ENCODE data around the gene MRLN.
"Not testable (repeated sequence)": the region's sequence is repeated elsewhere in the genome, so short reads cannot be mapped to it uniquely, and the experiment has no call there.

The MRLN gene

DNA sequence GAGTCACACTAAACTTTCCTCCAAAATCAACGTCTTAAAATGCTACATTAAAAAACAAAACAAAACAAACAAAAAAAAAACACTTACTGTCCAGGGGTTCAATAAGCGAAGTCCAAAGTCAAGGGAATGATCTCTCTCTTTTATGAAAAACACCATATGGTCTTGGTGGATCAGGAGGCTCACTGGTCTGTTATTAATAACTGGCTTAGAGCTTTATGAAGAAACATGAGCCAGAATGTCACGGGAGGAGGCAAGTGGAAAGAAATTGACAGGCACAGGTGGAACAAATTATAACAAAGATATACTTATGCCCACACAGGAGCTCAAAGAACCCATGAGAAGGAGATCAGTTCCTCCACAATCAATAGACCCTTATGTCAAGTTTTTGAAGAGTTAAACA lies at the start of gene MRLN:
Gene MRLN, minus strand, starts transcription at position 189 of the 400 bp plus-strand sequence.
- H3K27ac ChIP-seq: no peak within 1 kb of the TSS
- TF ChIP-seq, protein P1, sequence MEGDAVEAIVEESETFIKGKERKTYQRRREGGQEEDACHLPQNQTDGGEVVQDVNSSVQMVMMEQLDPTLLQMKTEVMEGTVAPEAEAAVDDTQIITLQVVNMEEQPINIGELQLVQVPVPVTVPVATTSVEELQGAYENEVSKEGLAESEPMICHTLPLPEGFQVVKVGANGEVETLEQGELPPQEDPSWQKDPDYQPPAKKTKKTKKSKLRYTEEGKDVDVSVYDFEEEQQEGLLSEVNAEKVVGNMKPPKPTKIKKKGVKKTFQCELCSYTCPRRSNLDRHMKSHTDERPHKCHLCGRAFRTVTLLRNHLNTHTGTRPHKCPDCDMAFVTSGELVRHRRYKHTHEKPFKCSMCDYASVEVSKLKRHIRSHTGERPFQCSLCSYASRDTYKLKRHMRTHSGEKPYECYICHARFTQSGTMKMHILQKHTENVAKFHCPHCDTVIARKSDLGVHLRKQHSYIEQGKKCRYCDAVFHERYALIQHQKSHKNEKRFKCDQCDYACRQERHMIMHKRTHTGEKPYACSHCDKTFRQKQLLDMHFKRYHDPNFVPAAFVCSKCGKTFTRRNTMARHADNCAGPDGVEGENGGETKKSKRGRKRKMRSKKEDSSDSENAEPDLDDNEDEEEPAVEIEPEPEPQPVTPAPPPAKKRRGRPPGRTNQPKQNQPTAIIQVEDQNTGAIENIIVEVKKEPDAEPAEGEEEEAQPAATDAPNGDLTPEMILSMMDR (conservative IDR thresholded peaks at IDR 0.05): no peak

DNA sequence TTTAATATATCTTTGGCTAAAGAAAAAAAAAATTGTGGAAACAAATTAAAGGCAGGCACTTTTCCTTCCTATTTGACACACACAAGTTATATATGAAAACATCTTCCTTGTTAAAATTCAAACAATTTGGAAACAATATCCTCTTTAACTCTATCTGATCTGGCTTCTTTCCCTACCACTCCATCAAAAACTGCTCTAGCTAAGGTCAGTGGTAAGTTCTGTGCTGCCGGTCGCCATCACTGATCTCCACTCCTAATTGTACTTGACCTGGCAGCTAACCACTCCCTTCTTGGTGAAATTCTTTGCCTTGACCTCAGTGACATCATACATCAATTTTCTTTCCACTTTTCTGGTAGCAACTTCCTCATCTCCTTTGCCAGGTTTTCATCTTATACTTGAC lies 47.9 kb upstream of the MRLN start:
- H3K27ac ChIP-seq: no peak overlapping the region
- TF ChIP-seq, protein P1 (conservative IDR thresholded peaks at IDR 0.05): no peak

DNA sequence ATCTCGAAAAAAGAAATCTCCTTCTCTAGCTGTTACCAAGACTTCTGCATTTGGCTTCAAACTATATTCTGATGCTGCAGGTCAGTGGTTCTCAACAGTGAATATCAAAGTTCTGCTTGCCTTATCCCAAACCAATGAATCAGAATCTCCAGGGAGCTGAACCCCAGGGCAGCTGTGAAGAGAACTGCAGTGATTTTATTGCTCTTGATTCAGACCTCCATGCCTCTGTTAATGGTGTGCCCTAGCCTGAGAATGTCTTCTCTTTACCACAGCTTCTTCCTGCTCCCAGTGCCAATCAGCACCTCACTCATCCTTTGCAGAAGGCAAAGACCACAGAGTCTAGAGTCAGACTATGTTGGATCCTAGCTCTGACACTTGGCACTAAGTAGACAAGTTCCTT lies 46.2 kb upstream of the MRLN start:
- TF ChIP-seq, protein P1 (conservative IDR thresholded peaks at IDR 0.05): no peak
- H3K27ac ChIP-seq: no peak overlapping the region

DNA sequence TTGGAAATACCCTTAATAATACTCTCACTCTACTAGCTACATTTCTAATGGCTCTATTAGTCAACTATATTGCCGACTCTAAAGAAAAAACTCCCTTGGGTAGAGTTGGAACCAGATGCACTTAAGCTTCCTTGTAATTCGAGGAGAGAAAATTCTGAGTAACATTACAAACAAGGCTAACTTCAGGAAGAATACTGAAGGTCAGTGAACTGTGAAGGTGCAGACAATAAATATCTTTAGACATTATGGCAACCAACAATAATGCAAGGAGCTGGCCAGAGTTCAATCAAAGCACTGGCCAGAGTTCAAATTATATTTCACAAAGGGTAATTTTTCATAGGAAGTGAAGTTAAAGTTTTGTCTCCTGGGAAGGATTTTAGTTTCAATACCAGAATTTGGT lies 40.7 kb upstream of the MRLN start:
- TF ChIP-seq, protein P1 (conservative IDR thresholded peaks at IDR 0.05): no peak
- no peak overlapping the region for H3K27ac ChIP-seq

DNA sequence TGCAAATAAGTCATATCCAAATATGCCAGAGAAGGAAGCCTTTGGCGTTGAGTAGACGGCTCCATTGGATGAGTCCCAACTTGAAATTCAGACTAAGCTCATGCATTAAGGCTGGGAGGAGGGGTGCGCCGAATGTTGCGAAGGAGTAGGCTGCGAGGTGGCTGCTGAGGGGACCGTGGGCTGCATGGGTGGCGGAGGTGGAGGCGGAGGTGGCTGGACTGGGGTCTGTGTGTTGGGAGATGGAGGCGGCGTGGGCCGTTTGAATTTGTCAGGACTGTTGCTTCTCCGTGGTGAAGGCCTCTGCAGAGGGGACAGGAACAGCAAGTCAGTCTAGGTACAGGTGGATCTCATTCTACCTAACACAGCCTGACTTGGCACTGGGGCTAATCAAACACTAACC lies 39.6 kb upstream of the MRLN start:
- TF ChIP-seq, protein P1 (conservative IDR thresholded peaks at IDR 0.05): no peak
- H3K27ac ChIP-seq: no peak overlapping the region

DNA sequence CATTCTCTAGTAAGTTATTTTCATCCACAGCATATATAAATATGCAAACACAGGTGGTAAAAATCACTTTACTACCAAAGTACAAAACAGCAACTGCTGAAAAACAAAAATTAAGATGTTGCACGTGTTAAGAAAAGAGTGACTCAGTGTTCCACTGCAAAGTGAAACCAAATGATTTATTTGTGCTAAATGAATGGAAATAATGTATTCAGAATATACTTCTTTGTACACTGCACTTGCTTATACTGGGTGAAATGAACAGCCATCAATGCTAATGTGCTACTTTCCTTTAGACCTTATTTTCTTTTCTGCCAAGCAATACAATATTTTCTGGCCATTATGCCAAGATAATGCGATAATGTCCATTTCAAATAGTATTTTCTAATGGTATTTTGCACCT lies 38.3 kb upstream of the MRLN start:
- TF ChIP-seq, protein P1 (conservative IDR thresholded peaks at IDR 0.05): no peak
- no peak overlapping the region for H3K27ac ChIP-seq

DNA sequence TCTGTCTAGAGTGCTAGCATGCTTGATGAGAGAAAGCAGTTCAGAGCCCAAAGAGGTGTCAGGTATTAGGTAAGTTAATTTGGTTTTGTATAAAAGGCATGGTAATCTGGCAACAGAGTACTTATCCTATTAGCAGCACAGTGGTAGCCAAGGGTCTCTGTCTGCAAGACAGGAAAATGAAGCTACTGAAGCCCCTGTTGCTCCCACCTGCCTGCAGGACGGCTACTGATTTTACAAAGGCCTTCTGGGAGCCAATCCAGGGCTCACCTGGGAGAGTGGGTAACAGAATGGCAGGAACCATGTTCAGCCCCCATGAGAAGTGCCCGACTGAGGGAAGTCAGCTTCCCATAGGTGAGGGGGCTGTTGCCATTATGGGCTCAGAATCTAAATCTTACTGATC lies 36.8 kb upstream of the MRLN start:
- not testable (repeated sequence) for H3K27ac ChIP-seq

DNA sequence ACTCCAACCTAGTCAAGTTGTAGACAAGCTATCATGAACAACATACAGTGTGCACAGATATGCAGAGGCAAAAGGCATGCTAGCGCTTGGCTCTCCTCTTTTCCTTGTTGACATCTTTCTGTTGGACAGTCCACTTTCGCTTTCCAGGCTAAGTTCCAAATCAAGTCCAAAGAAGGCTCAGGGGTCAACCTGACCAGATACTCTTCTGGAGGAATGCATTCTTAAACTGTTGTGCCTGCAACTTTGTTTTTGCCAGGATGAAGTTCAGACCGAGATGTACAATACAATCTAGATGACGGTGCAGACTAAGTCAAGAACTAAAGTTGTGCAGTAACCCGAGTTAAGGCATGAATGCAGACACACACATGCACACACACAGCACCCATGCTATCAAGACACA lies 35.7 kb upstream of the MRLN start:
- H3K27ac ChIP-seq: not testable (repeated sequence)

DNA sequence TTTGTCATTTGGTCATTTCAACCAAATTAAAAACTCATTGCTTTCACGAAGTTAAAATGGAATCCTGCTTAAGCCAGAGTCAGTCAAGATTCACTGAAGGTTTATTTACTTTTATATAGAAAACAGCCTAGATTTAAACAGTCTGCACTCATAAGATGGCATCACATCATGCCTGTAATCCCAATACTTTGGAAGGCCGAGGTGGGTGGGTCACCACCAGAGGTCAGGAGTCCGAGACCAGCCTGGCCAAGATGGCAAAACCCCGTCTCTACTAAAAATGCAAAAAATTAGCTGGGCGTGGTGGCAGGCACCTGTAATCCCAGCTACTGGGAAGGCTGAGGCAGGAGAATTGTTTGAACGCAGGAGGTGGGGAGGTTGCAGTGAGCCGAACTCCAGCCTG lies 33.8 kb upstream of the MRLN start:
- H3K27ac ChIP-seq: not testable (repeated sequence)

DNA sequence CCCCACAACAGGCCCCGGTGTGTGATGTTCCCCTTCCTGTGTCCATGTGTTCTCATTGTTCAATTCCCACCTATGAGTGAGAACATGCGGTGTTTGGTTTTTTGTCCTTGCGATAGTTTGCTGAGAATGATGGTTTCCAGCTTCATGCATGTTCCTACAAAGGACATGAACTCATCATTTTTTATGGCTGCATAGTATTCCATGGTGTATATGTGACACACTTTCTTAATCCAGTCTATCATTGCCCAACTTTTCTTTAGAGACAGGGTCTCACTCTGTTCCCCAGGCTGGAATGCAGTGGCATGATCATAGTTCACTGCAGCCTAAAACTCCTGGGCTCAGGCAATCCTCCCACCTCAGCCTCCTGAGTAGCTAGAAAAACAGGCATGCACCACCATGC lies 32.2 kb upstream of the MRLN start:
- not testable (repeated sequence) for H3K27ac ChIP-seq

Data from VCaP (cell line).